ENCODE data around the gene AGAP1.

Gene AGAP1

DNA sequence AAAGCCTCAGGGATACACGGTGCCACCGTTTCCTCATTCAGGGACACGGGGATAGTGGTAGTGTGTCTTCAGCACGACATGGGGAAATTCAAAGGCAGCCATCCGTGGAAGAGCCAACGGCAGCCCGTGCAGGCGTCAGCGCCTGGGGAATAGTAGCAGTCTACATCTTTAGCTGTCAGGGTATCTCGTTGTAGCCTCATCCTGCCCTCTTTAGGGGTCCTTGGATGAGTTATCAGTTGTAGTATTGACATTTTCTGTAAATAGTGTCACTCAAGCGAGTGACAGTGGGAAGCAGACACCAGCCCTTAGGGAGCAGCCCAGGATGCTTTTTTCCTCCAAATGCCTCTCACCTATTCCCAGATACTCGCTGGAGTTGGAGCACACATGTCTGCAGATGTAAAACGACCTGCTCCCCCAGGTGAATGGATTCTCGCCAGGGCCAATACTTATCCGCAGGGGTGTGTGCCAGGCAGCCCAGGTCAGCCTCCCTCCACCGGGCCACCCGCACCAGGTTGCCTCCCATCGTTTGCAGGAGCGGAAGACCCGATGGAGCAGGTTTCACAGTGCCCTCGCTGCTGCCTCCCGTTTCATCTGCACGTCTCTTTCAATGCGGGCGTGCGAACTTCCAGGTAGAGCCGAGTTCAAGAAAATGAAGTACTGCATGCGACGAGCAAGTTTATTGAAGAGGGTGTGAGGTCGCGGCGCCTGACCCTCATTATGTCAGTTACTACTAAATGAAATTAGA, 41.0 kb downstream of the AGAP1 start:
- no peak for DNase-seq

DNA sequence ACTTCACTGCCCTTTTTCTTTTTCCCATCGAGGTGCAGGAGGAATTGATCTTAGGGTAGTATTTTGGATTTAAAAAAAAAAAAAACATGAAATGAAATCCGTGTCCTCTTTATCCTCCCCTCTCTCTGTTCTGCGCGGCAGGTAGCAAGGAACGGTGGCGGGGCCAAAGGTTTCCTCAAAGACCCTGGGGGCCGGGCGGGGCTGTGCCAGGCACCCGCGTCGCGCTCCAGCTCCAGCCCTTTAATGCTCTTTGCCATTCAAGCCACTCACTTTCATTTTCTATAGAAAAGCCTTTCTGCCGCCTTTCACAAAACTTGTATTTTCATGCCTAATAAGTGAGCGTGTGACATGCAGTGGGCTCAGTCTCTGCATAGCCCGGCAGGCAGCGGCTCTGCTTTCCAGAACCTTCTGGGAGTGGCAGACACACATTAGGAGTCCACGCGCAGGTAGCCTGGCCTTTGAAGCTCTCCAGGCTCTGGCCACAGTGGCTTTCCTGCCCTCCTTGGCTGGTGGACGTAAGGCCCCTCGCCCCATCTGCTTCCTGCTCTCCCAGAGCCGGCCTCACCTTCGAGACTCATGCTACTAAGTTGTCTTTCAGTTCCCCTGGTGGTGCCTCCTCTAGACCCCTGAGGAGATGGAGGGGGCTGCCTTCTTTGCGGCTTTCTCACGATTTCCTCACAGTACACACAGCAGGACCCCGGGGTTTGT, 41.7 kb downstream of the AGAP1 start:
- no peak for DNase-seq

DNA sequence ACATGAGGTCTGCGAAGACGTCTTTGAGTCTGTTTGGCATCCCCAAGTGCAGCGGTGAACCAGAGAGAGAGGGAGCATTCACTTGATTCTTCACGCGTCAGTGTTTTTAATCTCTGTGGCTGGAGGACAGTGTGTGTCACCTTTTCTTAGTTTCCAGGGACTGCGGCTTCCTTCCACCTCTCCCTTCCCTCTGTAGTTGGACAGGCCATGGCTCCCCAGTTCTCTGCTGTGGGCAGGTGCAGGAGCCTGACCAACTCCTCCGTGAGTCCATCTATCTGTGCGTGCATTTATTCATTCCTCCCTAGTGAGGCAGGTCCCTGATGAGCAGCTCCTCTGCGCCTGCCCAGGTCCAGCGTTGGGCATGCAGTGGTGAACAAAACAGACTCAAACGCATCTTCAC, 42.9 kb downstream of the AGAP1 start:
- no peak for DNase-seq

DNA sequence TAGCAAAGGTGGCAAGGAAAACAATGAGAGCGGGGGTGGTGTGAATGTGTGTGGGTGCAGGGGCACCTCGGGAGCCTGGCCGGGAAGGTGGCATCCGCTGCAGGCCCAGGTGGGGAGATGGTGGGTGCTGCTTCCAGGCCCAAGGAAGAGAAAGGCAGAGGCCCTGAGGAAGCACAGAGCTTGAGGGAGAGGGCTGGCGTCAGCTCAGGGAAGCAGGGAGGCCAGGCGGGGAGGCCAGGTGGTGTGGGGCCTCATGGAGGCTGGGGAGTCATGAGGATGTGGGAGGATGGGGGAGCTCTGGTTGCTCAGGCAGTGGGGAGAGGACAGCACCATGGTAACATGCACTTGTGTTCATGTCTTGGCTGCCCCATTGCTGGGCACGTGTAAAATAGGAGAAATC, 43.3 kb downstream of the AGAP1 start:
- DNase-seq = no peak

DNA sequence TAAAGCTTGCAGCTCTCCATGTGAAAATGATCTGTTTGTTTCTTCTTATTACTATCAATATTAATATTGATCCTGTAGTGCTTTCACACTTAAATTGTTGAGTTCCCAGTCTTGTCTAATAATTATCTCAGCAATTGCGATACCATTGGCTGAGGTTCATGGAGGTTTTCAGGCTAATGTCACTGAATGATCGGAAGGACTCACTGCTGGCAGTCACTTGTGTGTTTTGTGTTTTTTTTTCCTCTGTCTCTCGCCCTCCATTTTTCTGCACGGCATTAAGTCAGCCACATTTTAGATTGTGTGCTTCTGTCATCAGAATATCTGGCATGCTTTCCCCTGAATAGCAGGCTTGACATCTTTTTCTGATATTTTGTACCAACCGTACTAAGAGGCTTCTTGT, 43.7 kb downstream of the AGAP1 start:
- DNase-seq = no peak

DNA sequence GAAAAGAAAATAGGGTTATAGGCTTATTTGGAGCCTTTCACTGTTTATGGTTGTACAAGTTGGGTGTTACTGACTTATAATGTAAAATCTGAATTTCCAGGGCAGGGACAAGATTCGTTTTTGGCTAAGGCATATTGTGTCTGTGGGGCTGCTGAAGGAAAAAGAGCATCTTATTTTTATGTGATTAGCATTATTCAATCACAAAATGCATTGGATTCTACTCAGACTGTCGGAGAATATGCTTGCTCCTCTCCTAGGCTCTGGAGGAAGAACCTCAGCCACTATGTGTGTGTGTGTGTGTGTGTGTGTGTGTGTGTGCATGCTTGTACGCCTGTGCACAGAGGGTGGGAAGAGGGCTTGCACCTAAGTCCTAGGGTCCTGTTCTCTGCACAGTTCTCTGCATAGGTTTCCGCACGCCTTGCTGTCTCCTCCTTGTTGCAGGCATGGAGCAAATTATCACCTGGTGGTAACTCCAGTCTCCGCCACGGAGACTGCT, 44.3 kb downstream of the AGAP1 start:
- DNase-seq = no peak

DNA sequence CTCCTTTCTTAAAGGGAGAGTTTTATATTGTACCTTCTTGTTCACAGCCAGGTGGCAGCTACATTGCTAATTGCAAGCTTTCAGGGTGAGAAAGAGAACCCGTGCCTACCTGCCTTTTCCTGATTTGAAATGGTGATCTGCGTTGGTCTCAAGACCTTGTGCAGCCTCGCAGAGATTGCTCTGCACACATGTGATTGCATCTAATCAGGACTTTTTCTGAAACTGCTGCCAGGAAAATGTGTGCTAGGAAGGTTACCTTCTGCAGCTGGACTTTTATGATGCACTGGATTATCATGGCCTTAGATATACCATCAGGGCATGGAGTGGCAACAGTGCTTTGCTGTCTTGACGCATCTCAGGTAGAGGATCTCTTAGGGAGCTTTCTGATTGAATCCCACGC, 45.1 kb downstream of the AGAP1 start:
- DNase-seq = no peak

DNA sequence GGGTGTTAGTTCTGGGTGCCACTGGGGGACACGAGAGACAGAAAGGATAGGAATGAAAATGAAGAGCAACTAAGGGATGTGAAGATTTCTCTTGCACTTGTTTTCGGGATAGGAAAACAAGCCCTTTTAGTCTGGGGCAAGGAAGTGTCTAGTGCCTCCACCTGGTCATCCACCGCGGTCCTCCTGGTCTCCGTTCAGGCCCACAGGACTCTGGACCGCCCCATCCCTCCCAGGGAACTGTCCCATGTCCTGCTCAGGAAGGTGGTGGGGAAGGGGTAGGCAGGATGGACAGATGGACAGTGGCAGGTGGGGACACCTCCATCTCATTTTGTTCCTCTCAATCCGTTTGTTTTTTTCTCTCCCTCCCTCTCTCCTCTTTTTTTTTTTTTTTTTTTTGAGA, 45.9 kb downstream of the AGAP1 start:
- no peak for DNase-seq

DNA sequence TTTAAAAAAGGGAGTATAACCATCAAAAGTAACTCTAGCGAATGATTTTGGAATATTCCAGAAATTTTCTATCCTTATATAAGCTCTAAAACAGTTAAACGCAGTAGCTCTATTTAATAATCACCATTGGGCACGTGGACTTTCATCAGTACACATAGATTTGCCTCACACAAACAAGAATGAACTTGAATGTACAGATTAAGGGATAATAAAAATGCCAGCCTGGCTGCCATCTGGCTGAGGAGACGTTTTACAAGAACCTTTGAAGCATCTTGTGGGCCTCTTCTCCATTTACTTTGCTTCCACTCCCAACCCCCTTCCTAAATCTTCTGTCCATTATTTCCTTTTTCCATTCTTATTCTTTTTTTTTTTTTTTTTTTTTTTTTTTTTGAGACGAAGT, 47.2 kb downstream of the AGAP1 start:
- no peak for DNase-seq

DNA sequence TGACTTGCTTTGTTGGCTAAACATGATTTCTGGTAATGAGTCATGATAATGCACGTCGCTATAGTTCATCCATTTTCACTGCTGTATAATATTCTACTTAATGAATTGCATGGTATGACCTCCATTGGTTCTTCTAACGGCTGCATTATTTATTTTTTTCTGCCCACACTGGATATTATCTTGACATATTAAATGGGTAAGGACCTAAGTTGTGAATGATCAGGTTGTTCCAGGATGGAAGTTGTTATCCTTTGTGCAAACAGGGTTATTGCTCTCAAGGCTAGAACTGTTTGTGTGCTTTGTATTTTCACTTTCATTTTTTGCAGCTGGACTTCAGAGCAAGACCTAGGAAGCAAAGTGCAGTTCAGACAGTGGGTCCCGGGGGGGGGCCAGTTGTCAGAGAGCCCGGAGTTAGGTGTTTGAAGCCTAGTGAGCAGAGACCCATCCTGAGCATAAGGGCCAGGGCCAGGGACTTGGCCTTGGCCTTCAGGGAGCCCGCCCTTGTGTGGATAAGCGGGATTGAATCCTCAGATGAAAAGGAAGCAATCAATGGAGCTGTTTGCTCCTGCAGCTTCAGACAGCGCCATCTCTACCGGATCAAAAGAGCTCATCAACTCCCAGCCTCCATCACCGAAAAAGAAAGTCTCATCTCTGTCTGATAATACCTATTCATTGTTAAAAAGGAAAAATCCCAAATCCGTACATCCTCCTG, 48.2 kb downstream of the AGAP1 start:
- DNase-seq = no peak

DNA sequence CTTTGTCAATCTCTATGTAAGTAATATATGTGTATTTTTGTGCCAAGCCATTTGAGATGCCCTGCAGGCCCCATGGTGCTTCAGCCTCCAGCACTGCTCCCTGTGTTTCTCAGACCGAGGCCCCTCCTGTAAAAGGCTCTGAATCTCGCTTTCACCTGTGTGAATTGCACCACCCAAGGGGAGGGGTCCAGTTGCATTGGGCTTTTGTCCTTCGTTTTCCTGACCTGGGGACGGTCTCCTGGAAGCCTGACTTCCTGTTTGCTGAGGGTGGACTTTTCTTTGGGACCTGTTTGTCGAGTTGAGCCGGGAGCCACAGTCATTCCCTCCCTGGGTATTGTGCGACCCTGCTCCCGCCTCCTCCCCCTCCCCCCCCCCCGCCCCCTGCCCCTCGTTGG, 48.9 kb downstream of the AGAP1 start:
- DNase-seq = no peak

DNA sequence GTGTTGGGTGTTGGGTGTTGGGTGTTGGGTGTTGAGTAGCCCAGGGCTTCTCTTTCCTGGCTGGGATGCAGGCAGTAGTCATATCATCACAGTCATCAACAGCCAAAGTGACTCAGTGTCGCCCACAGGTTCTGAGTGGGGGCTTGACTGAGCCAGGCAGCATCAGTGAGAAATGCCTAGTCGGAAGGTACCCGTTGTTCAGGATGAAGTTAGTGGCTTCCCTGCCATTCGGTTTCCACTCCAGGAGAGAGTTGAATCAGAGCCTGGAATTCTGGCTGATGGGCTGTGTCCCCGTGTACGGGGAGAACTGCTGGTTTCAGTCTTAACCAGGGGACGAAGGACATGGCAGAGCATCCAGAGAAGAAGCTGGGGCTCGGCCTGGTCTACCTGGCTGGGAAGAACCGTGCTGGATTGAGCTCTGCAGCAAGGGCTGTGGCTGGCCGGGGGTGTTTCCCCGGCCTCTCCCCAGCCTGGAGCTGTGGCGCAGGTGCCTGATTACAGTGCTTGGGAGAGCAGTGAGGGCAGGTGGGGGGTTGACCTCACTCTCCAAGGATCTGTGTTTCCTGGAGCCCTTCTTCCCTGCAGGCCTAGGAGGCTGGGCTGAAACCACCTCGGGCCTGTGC, 49.4 kb downstream of the AGAP1 start:
- no peak for DNase-seq

DNA sequence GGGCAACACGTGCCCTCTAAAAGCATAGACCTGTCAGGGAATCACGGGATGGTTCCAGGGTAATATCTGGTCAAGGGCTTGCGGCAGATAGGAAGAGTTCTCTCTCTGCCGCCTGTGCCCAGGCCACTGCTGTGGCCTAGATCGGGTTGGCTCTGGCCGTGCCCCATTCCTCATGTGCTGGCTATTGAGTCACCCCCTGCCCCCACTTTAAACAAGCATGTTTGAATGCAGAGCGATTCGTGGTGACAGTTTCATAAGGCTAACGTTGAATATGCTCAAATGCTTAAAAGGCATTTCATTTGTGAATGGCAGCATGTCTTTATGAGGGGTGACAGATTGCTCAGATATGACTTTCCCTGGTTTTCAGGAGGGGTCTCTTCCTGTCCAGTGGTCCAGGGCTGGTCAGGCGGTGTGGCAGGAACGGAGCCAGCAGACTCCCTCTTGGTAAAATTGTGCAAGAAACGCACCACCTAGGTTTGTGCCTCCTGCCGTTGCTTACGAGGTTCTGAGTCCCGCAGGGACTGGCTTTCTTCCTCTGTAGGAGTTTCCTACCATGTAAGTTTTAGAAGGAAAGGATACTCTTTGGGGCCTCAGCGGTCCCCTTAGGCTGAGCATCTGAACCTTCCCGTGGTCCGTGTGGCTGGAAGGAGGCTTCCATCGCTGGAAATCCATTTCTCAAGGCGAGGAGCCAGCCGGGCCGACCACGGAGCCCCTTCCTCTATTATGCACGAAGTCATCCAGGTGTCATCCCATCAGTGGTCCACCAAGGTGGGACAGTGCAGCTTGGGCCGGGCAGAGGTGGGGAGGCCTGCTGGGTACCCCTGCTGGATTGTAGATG, 50.2 kb downstream of the AGAP1 start:
- no peak for DNase-seq

DNA sequence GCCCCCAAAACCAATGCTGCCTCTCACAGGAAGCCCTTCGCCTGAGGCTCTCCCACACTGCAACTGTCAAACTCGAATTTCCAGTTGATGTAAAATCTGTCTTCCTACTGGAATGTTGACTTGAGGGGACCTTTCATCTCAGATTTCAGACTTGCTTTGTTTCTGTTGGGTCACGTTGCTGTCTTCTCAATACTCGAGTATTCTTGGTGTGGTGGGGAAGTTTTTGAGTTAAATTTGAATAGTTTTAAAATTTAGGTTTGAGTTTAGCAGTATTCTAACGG, 50.8 kb downstream of the AGAP1 start:
- no peak for DNase-seq

DNA sequence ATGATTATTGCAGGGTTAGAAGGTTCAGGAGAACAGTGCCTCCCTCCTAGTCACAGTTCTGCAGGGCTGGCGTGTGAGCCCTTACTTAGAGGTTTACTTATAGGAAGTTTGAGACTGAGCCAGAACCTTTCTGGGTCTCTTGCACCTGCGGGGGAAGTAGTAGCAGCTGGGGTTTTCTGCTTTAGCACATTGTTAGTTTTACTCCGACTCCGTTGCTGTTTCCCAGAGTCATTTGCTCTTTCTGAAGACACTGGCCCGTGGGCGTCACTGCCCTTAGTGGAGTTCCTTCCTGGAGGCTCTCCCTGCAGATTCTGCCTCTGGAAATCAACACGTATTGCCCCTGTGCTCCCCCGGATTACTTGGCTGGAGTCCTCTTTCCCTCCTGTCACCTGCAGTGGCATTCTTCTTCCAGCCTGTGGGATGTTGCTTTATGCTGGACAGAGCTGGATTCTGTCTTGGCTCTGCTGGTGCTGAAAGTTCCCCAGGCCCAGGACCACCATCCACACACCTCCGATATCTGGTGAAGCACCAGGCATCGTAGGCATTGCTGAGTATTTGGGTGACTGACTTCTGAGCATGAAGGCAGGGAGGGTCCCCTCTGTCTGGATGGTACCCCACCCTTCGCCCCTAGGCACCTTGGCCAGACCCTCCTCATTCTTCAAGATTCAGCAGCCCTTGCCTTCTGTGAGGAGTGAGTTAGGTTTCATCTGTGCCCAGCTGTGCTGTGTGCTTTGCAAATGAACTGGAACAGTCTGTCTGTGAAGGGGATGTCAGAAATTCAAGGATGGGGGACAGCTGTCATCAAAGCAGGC, 51.7 kb downstream of the AGAP1 start:
- DNase-seq = no peak

DNA sequence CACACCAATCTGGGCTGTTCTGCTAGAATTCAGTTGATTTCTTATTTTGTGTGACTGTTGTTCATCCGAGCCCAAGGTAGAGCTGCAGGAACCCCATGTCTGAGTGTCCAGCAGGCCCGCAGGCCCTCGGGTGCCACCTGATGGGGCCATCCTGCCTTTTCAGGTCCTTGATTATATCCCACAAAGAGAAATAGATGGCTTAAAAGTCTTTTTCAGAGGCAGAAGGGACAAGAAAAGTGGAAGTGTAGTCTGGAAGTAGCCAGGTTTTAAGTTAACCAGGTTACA, 52.2 kb downstream of the AGAP1 start:
- DNase-seq = no peak

DNA sequence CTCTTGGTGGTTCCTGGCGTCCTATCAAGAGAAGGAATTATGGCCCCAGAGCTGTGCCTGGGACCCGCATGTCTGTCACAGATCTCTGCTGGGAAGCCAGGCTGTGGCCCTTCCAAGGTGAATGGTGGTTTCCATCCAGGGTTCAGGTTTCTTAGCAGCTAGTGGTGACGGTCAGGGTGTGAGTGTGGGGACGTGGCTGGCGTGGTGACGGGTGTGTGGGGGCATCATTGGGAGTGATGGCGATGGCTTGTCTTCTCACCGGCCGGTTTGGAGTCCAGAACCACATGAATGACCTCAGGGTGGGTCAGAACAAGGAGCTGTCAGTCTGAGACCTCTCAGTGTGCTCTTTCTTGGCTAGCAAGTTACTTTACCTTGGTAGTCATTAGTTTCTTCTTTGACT, 52.6 kb downstream of the AGAP1 start:
- no peak for DNase-seq

DNA sequence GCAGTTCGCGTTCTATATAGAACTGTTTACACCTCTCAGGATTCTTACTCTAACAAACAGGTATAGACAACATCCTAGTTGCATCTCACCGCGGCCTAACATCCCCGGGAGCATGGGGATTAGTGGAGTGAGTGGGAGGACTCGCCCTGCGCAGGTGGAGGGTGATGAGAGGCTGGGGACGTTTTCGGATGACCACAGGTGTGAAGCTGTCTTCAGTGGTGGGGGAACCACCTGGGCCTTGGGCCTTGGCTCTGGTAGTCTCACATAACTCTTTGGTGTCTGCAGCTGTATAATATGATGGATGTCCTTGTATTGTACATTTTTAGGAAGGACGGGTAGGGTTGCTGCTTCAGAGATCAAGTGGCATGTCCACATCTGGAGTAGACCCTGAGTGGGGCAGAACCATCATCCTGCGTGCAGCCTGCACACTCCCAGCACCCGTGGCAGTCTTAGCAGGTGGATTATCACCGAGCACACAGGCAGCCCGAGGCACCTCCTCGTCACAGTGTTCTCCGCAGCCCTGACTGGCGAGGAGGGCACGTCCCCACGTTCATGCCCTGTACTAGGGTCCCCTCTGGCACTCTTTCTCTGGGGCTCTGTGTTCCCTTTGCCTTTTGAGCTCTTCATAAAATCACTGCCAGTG, 56.0 kb downstream of the AGAP1 start:
- no peak for DNase-seq

DNA sequence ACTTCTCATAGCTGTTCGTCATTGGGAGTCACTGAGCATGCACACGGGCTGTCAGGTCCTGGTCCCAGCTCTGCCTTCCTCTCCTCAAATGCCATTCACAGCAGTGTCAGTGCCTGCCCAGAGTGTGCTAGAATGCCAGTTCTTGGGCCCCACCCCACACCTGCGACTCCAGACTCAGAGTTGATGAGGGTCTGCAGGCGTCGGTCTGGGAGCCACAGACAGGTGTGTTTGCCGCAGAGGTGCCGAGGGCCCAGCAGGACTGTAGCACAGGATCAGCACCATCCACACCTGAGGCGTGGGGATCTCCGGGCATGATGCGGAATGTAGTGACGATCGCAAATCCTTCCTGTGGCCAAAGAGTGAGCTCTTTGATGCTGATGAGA, 56.5 kb downstream of the AGAP1 start:
- no peak for DNase-seq

DNA sequence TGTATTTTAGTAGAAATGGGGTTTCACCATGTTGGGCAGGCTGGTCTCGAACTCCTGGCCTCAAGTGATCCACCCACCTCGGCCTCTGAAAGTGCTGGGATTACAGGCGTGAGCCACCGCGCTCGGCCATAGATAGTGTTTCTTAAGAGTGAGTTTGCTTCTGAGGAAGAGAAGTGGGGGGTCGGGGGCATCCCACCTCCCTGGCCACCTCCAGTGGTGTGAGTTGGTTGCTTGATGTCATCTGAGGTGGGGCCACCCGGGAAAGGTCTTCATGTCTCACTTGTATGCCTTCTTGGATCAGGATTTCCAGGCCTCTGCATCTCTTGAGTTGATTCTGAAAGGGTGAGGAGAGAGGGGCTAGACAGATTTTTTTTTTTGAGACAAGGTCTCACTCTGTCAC, 57.1 kb downstream of the AGAP1 start:
- no peak for DNase-seq

DNA sequence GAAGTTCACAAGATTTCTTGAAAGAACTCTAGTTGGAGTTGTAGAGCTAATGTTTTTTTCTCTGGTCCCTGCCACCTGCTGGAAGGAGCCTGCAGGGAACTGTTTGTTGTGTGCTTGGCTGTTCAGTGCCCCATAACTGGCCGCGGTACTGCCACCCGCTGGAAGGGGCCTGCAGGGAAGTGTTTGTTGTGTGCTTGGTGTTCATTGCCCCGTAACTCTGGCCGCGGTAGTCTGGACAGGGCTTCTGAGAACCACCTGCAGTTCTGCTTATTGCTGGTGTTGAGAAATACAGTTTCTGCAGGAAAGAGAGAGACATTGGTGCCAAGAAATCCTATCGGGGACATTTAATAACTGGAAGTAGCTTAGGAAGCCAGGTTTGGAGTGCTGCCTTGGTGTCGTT, 58.1 kb downstream of the AGAP1 start:
- DNase-seq = no peak

DNA sequence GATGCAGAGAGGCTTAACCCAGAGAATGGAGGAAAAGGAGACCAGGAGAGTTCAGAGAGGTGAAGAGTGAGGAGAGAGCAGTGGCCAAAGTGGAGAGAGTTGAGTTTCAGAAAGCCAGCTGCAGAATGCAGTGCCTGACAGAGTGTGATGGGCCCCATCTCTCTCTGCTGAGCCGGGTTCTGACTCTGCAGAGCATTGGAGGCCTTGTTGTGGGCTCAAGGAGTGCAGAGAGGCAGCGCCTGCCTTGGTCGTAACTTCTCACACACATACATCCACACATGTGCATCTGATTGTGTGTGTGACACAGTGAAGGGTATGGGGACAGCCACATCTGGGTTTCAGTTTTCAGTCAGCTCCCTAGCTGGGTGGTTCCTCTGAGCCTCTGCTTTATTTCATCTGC, 58.8 kb downstream of the AGAP1 start:
- DNase-seq = no peak
